ENCODE measurements around the gene PTCRA. TPM values are rescaled to one million over a fixed set of nuclear protein-coding genes. Genes with fewer than 3 reads are reported as not detected.
"Not testable (repeated sequence)": the region's sequence is repeated elsewhere in the genome, so short reads cannot be mapped to it uniquely, and the experiment has no call there.

Gene PTCRA
- total RNA-seq, 1 donor from 2014 or later = not detected

- DNase-seq (ENCODE audit: low read depth) = not testable (repeated sequence)
These were observed 13.2 kb upstream of the PTCRA start for GRCh38 chr6:42902429-42903263.

- no peak for DNase-seq (ENCODE audit: low read depth)
These were observed 11.4 kb upstream of the PTCRA start for GRCh38 chr6:42904467-42904866.

- no peak for DNase-seq (ENCODE audit: low read depth)
These were observed 8.5 kb upstream of the PTCRA start for GRCh38 chr6:42907336-42907735.

GRCh38 chr6:42909835-42910234, 6.0 kb upstream of the PTCRA start:
- DNase-seq (ENCODE audit: low read depth) = no peak

GRCh38 chr6:42911171-42912021, 4.5 kb upstream of the PTCRA start:
- DNase-seq (ENCODE audit: low read depth) = no peak

- DNase-seq (ENCODE audit: low read depth) = no peak
These were observed 1.3 kb upstream of the PTCRA start for GRCh38 chr6:42914546-42914945.

- DNase-seq (ENCODE audit: low read depth) = no peak
These were observed 435 bp downstream of the PTCRA start for GRCh38 chr6:42916288-42916687.

GRCh38 chr6:42921801-42922200, 5.9 kb downstream of the PTCRA start:
- DNase-seq (ENCODE audit: low read depth) = no peak

GRCh38 chr6:42923666-42924065, 7.8 kb downstream of the PTCRA start:
- no peak for DNase-seq (ENCODE audit: low read depth)

GRCh38 chr6:42925248-42925857, 9.5 kb downstream of the PTCRA start:
- DNase-seq (ENCODE audit: low read depth) = no peak

GRCh38 chr6:42928986-42929820, 13.3 kb downstream of the PTCRA start, which contains the start of gene CNPY3:
CNPY3 (plus strand) TSS chr6:42929480; CDS start chr6:42929571, 91 bp downstream.
- peak; percentile 99 for DNase-seq (ENCODE audit: low read depth)

GRCh38 chr6:42929821-42930360, 14.0 kb downstream of the PTCRA start:
- DNase-seq (ENCODE audit: low read depth) = no peak

GRCh38 chr6:42932412-42932811, 16.6 kb downstream of the PTCRA start:
- no peak for DNase-seq (ENCODE audit: low read depth)

- DNase-seq (ENCODE audit: low read depth) = no peak
These were observed 17.4 kb downstream of the PTCRA start for GRCh38 chr6:42933205-42933604.

- DNase-seq (ENCODE audit: low read depth) = no peak
These were observed 19.5 kb downstream of the PTCRA start for GRCh38 chr6:42935322-42935721.

- DNase-seq (ENCODE audit: low read depth) = no peak
These were observed 20.5 kb downstream of the PTCRA start for GRCh38 chr6:42936398-42936797.

- no peak for DNase-seq (ENCODE audit: low read depth)
These were observed 21.9 kb downstream of the PTCRA start for GRCh38 chr6:42937548-42938427.

- DNase-seq (ENCODE audit: low read depth) = no peak
These were observed 22.6 kb downstream of the PTCRA start for GRCh38 chr6:42938428-42938796.

- DNase-seq (ENCODE audit: low read depth) = no peak
These were observed 23.3 kb downstream of the PTCRA start for GRCh38 chr6:42938987-42939809.

Data from myocyte (in vitro differentiated cells).